ENCODE results near the gene DLG1. TPM values are rescaled to one million over a fixed set of nuclear protein-coding genes. Genes with fewer than 3 reads are reported as not detected.

DLG1 gene
- total RNA-seq, 1 donor from 2014 or later = 113 TPM

DNA sequence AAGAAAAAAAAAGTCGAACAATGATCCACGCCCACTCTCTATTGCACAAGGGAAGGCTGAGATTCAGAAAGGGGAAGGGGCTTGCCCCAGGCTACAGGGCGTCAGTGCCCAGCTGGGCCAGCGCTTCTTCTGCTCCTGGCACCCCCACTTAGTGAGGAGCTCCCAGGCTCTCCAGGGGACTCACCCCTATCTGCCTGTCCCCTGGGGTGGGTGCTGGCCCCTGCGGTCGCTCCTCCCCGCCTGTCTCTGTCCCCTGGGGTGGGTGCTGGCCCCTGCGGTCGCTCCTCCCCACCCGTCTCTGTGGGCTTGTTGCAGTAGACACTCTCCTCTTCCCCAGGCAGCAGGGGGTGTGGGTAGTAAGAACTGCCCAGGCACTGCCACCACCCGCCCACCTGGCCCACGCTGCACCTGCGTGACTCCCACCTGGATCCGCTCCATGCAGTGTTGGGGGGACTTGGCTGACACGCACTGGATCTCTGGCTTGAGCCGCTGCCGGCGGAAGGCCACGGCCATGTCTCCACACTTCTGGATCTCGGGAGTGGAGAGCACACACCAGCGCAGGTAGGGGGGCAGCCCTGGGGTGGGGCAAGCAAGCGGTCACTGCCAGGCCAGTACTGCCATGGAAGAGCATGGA is 283.4 kb downstream of the DLG1 start:
- DNase-seq (ENCODE audit: low spot score) = no peak
- intact Hi-C loops (cut with DNase I) = no loop called here

DNA sequence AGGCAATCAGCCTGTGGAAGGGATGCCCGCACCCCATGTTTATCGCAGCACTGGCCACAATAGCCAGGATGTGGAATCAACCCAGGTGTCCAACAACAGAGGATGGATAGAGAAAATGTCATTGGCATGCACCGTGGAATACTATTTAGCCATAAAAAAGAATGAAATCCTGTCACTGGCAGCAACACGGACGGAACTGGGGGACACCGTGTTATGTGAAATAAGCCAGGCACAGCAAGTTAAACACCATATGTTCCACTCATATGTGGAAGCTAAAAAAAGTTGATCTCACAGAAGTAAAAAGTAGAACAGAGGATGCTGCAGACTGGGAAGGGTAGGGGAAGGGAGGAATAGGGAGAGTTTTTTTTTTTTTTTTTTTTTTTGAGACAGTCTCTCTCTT is 284.4 kb downstream of the DLG1 start:
- intact Hi-C loops (cut with DNase I) = no loop called here
- no peak for DNase-seq (ENCODE audit: low spot score)

GRCh38 chr3:197012540-197012883 is 285.9 kb downstream of the DLG1 start:
- intact Hi-C loops (cut with DNase I) = no loop called here
- no peak for DNase-seq (ENCODE audit: low spot score)

DNA sequence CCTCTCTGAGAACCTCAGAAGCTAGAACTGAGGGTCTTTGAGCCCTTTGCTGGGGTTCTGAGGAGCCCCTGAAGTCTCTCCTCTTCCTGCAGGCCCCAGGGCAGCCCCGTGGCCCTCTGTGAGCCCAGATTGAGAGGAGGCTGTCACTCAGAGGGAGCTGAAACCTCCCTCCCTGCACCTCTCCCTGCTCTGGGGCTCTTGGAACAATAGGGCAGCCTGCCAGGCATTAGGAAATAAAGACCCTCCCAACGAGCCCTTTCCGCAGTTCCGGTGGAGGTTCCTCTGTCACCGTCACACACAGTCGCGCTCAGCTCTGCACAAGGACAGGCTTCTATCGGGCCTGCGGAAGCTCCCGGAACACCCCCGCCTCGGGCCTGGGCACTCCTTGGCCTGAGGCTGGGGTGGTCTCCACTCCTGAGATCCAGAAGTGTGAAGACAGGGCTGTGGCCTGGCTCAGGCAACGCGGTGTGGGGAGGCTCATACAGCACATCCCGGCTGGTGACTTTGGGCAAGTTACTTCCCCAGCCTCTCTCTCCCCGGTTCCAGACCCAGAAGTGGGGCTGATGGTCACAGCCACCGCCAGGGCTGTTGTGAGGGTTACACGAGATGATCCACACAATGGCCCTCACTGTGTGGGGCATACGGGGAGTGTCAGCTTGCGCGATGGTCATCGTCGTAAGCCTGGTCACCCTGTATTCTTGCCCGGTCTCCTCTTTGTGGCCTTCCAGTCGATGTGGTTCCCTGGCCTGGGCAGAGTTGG is 286.5 kb downstream of the DLG1 start:
- DNase-seq (ENCODE audit: low spot score) = no peak
- intact Hi-C loops (cut with DNase I) = no loop called here

- DNase-seq (ENCODE audit: low spot score) = no peak
- intact Hi-C loops (cut with DNase I) = no loop called here
These were observed 287.7 kb downstream of the DLG1 start for GRCh38 chr3:197010556-197011351.

GRCh38 chr3:197009532-197010019 is 288.8 kb downstream of the DLG1 start:
- intact Hi-C loops (cut with DNase I) = no loop called here
- no peak for DNase-seq (ENCODE audit: low spot score)

DNA sequence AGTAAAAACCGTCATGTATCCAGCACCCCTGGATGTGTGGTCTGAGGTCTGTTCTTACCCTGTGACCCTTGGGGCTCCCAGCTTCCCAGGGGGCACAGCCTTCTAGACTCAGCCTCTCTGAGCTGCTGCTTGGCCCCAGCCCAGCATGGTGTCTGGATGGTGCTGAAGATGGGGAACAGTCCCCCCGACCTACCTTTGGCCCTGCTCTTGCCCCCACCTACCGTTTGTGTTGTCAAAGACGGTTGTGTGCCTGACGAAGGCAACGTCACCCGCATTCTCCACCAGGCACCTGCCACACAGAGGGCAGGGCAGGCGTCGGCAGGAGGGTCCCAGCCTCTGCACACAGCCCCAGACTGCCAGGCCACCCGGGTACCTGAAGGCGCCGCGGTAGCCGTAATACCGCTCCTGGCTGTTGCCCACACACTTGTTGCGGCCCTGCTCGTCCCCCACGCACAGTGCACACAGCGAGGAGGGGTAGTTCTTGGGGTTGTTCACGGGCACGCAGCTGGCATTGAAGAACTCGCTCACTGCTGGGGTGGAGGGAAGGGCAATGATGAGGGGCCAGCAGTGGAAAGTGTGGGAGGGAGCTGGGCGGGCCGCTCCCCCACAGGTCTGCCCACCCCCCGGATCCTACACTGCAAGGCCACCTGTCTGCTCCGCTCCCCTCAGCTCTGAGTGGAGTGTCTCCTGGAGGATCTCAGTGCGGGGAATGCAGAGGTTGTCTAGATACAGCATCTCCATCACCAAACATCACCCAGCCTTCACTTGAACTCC is 289.8 kb downstream of the DLG1 start:
- intact Hi-C loops (cut with DNase I) = no loop called here
- DNase-seq (ENCODE audit: low spot score) = no peak

DNA sequence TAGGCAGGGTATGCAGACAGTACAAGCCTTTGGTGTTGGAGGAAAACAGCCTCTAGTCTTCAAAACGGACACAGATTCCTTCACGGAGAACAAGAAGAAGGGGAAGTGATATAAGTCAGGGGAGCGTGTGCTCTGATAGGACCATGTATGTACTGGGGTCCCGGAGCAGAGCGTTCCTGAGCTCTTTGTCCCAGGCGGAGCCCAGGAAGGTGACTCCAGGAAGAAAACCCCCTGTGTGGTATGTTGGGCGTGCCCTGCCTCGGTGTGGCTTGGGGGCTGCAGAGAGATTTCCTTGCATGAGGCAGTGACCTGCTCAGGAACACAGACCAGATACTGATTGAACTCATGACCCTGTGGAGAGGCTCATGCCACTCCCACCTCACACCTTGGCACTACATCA is 290.5 kb downstream of the DLG1 start:
- intact Hi-C loops (cut with DNase I) = no loop called here
- no peak for DNase-seq (ENCODE audit: low spot score)

GRCh38 chr3:197007296-197007940 is 291.0 kb downstream of the DLG1 start:
- DNase-seq (ENCODE audit: low spot score) = no peak
- intact Hi-C loops (cut with DNase I) = no loop called here

DNA sequence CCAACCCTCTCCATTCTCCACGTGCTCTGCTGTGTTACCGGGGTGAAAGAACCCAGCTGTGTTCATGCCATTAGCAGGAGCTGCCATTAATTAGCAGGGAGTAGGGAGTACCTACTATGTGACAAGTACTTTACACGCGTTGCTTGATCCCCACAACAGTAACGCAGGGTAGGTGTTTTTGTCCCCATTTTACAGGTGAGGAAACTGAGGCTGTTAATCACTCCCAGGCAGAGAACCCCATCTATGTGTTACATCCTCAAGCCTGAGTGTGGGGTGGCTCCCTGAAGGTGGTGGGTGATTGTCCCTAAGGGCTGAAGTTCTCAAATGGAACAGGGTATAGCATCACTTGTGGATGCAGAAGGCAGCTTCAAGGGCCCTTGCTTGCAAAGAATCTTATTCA is 291.6 kb downstream of the DLG1 start:
- intact Hi-C loops (cut with DNase I) = no loop called here
- no peak for DNase-seq (ENCODE audit: low spot score)

DNA sequence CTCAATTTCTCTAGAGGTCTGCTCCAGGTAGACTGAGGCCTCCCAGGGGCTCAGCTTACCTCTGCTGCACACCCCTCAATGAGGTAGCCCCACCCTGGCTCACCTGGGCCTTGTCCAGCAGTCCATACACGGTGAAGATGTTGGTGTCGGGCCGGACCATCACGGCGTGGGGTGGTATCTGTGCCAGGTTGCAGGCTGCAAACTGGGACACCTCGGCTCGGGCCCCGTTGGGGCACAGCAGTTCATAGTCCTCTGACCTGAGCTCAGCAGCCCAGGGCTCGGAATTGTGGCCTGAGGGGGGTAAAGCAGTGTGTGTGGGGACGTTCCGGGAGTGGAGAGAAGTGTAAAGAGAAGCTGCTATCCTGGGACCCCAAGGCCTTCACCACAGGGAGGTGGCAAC is 292.0 kb downstream of the DLG1 start:
- intact Hi-C loops (cut with DNase I) = no loop called here
- no peak for DNase-seq (ENCODE audit: low spot score)

DNA sequence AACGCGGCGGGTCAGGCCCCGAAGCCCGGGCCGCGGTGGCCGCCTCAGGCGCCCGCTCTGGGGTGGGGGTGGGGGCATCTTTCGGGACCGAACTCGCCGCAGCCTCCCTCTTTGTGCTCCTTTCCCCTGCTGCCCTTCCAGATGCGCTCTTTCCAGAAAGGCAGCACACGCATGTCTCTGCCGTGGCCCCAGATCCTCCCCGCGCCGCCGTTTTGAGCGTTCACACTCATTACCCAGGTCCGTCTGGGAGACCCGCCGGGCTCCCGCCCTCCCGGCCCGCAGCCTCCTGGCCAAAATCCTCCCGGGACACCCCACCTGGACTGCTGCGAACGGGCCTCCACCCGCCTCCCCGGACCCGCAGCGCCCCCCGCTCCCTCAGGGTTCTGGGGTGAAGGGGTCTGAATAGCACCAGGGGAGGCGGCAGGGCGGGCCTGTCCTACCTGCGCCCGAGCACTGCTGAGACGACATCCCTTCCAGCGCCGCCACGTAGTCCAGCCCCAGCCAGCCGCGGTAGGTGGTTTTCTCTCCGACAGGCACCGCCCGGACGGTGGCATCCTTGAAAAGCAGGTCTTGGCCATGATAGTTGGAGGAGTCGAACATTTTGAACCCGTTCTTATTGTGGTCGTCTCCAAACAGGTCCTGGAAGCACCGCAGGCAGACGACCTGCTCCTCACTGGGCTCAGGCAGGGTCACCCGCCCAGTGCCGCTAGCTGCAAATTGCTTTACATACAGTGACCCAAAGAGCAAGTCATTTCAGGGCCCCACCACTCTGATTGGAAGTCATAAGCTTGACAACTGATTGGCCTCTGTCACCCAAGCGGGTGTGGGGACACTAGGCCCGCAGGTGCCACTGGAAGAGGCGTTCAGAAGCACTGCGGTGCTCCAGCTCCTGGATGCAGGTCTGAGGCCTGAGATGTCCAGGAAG is 294.7 kb downstream of the DLG1 start:
- no peak for DNase-seq (ENCODE audit: low spot score)
- intact Hi-C loops (cut with DNase I) = loop anchor here (2.0 to 5.0 kb wide), 2 partner anchors 183 to 504 kb away; no protein-coding TSS in a partner anchor

- DNase-seq (ENCODE audit: low spot score) = peak; percentile 87
- intact Hi-C loops (cut with DNase I) = loop anchor here (2.0 to 5.0 kb wide), 2 partner anchors 184 to 504 kb away; no protein-coding TSS in a partner anchor
These were observed 295.5 kb downstream of the DLG1 start for GRCh38 chr3:197002701-197003454.

GRCh38 chr3:197001972-197002700 is 296.3 kb downstream of the DLG1 start:
- DNase-seq (ENCODE audit: low spot score) = no peak
- intact Hi-C loops (cut with DNase I) = loop anchor here (2.0 to 5.0 kb wide), 2 partner anchors 185 to 505 kb away; no protein-coding TSS in a partner anchor

DNA sequence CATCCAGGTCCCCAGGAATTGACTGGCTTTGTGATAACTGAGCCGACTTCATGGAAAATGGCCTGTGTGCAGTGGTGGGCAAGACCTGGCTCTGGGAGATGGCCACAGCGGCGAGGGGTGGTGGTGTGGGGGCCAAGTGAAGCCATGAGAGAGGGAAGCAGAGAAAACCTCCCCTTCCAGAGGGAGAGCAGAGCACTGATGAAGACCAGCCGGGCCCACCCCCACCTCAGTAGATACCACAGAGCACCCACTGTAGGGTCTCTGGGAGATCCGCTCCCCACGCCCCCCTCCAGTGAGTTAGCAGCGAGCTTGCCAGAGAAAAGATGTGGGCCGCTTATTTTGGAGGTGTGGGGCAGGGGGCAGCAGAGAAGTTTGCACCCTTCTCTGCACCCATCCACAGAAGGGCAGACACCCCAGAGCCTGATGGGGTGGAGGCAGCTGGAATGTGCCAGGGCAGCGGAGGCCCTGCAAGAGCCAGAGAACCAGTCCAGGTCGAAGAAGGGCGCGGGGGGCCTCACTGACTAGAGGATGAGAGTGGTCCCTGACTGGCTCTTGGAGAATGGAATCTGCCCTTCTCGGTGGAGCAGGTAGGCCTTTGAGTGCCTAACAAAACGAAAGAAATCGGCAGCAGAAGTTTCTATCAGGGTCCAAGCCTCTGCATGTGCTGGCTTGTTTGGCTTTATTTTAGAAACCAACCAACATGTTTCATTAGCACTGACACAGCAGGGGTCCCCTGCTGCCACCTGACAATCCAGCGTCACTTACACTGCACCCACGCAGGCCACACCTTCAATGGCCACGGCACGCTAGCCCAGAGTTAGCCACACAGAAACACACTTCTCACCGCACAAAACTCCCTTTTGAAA is 297.1 kb downstream of the DLG1 start:
- intact Hi-C loops (cut with DNase I) = loop anchor here (5.0 kb wide), 1 partner anchor 506 kb away; no protein-coding TSS in a partner anchor
- DNase-seq (ENCODE audit: low spot score) = no peak

- intact Hi-C loops (cut with DNase I) = loop anchor here (5.0 kb wide), 1 partner anchor 507 kb away; no protein-coding TSS in a partner anchor
- DNase-seq (ENCODE audit: low spot score) = no peak
These were observed 298.2 kb downstream of the DLG1 start for GRCh38 chr3:197000211-197000610.

Data from cardiac septum (tissue), 1 donor.